K562 (cell line): ENCODE data around the gene IKBKE. TPM values are rescaled to one million over a fixed set of nuclear protein-coding genes. Genes with fewer than 3 reads are reported as not detected.

Experiments
- ATAC-seq: fragments of 200-7000 bp; cut with Tn5 transposase; 3 replicates; pipeline ENCODE4 v1.9.1; 2020; ENCODE audit warnings: moderate library complexity
- BruUV-seq: library from RNA; stranded (reverse); fragments of 400-500 nt; replicated peaks from 2 replicates; lab custom pipeline; 2021; lab: Mats Ljungman, UMichigan
- CTCF ChIA-PET: fragments of 300-600 bp; formaldehyde crosslinking; extraction: SDS; loops from one replicate; lab custom pipeline; 2021; ENCODE audit warnings: low intra/inter-chr PET ratio; lab: Yijun Ruan, JAX
- POLR2A ChIA-PET: fragments of 300-600, 350-650 bp; sonication (Branson Sonifier 250); formaldehyde crosslinking; extraction: SDS; loops from one replicate; lab custom pipeline; 2021; ENCODE audit warnings: antibody characterized with exemption, inconsistent platforms; lab: Yijun Ruan, JAX
- DNase-seq, 4 experiments: peaks; one replicate each; pipeline versions ENCODE4 v3.0.0 to v3.0.0-alpha.2; 2011 to 2018; ENCODE audit warnings: low spot score in 3 of 4, mixed read lengths in 3 of 4; ENCODE audit errors: extremely low read depth in 1 of 4
- FAIRE-seq: peaks from 2 replicates; lab custom pipeline; 2011; peaks lifted over from hg19 to GRCh38; lab: Jason Lieb, UNC
- H2AFZ ChIP-seq: 2 replicates; pipeline ENCODE4 v1.6.0; 2011; ENCODE audit warnings: low read depth, low read length, control low read depth, inconsistent platforms
- H3K27ac ChIP-seq: fragments of 200-600 bp; 3 replicates; pipeline ENCODE4 v1.8.0; 2011; ENCODE audit warnings: low read depth, mild to moderate bottlenecking, control low read depth, inconsistent platforms, low read length, moderate library complexity, mixed read lengths; ENCODE audit errors: extremely low read depth
- H3K27me3 ChIP-seq, 2 experiments: fragments of 300-600 bp in 1 of 2; 2 replicates in 1 of 2; 3 replicates in 1 of 2; pipeline versions ENCODE4 v1.6.0 to v1.8.0; 2011; ENCODE audit warnings: inconsistent platforms in 2 of 2, low read length in 2 of 2, mild to moderate bottlenecking in 1 of 2, mixed read lengths in 1 of 2, moderate library complexity in 1 of 2; ENCODE audit not compliant: control insufficient read depth in 2 of 2, insufficient read depth in 2 of 2
- H3K36me3 ChIP-seq: fragments of 300-600 bp; 3 replicates; pipeline ENCODE4 v1.8.0; 2011; ENCODE audit warnings: mild to moderate bottlenecking, low read length, inconsistent platforms; ENCODE audit not compliant: control insufficient read depth, insufficient read depth
- H3K4me1 ChIP-seq, 2 experiments: fragments of 200-600 bp in 1 of 2; replicated peaks in 1 of 2; 2 replicates in 1 of 2; 3 replicates in 1 of 2; pipeline versions ENCODE4 v1.5.1 to v1.8.0; 2011; ENCODE audit warnings: inconsistent platforms in 2 of 2, low read length in 2 of 2, mild to moderate bottlenecking in 1 of 2, mixed read lengths in 1 of 2, moderate library complexity in 1 of 2; ENCODE audit not compliant: control insufficient read depth in 2 of 2, insufficient read depth in 2 of 2
- H3K4me2 ChIP-seq: 2 replicates; pipeline ENCODE4 v1.6.1; 2011; ENCODE audit warnings: low read length, control low read depth, inconsistent platforms, mixed read lengths; ENCODE audit not compliant: insufficient read depth
- H3K4me3 ChIP-seq: fragments of 200-600 bp; sonication (generic), shearing (Covaris generic); 2 replicates; pipeline ENCODE4 v1.5.1; 2016; ENCODE audit warnings: control low read depth, inconsistent platforms
- H3K79me2 ChIP-seq: fragments of 200-600 bp; 3 replicates; pipeline ENCODE4 v1.8.0; 2011; ENCODE audit warnings: low read length, inconsistent platforms; ENCODE audit not compliant: control insufficient read depth, insufficient read depth
- H3K9ac ChIP-seq, 2 experiments: 2 replicates each; pipeline versions ENCODE4 v1.6.0 to v1.6.1; 2011; ENCODE audit warnings: low read depth in 2 of 2, low read length in 2 of 2, control low read depth in 1 of 2, inconsistent platforms in 1 of 2, mild to moderate bottlenecking in 1 of 2, mixed read lengths in 1 of 2; ENCODE audit not compliant: insufficient read depth in 1 of 2
- H3K9me1 ChIP-seq: one replicate; pipeline ENCODE4 v1.6.0; 2011; ENCODE audit warnings: inconsistent platforms, mild to moderate bottlenecking, low read length, moderate library complexity; ENCODE audit not compliant: control insufficient read depth, insufficient read depth
- H3K9me3 ChIP-seq: replicated peaks from 2 replicates; pipeline ENCODE4 v1.5.1; 2011; ENCODE audit warnings: low read depth, low read length, inconsistent platforms; ENCODE audit not compliant: control insufficient read depth, insufficient read depth
- H4K20me1 ChIP-seq: replicated peaks from 2 replicates; pipeline ENCODE4 v1.6.1; 2011; ENCODE audit warnings: low read length, inconsistent platforms, mixed read lengths; ENCODE audit not compliant: control insufficient read depth, insufficient read depth
- ARHGAP35 ChIP-seq: fragments of 450-650 bp; IDR thresholded peaks from 2 replicates; pipeline ENCODE4 v1.6.1; 2018; ENCODE audit not compliant: partially characterized antibody
- HMG20A ChIP-seq: fragments of 450-650 bp; formaldehyde crosslinking; conservative IDR thresholded peaks from 2 replicates; pipeline ENCODE4 v1.4.0; 2020; ENCODE audit warnings: mild to moderate bottlenecking, mixed read lengths
- KDM5B ChIP-seq: fragments of 200-600 bp; sonication (generic); IDR thresholded peaks from 2 replicates; pipeline ENCODE4 v1.6.1; 2012; ENCODE audit warnings: low read depth, mild to moderate bottlenecking, moderate library complexity, low read length, control low read depth, inconsistent platforms; ENCODE audit not compliant: insufficient replicate concordance
- NR2C1 ChIP-seq, 2 experiments: fragments of 450-650 bp; IDR thresholded peaks; 2 replicates each; pipeline ENCODE4 v1.6.1; 2017; ENCODE audit warnings: mild to moderate bottlenecking in 2 of 2, antibody characterized with exemption in 1 of 2, inconsistent platforms in 1 of 2, missing compliant biosample characterization in 1 of 2, missing genetic modification characterization in 1 of 2
- SOX6 ChIP-seq: fragments of 450-650 bp; IDR thresholded peaks from 2 replicates; pipeline ENCODE4 v1.6.1; 2014; ENCODE audit warnings: mild to moderate bottlenecking
- ZNF830 ChIP-seq: fragments of 250-450 bp; sonication (Bioruptor Pico); IDR thresholded peaks from 2 replicates; pipeline ENCODE4 v1.5.0; 2021; ENCODE audit warnings: mild to moderate bottlenecking
- WGBS: fragments of 100-300 bp; shearing (Covaris generic); methylation state at CpG from one replicate; pipeline ENCODE4 v1.1.6; 2016; ENCODE audit warnings: low coverage, mixed read lengths; ENCODE audit not compliant: insufficient coverage; ENCODE audit errors: missing lambda C conversion rate; 5-methylcytosine and 5-hydroxymethylcytosine counted together
- in situ Hi-C: fragments of 300-500 bp; cut with MboI; formaldehyde crosslinking; loops from 4 replicates; pipeline ENCODE4 v1.15.0; 2018; ENCODE audit warnings: inconsistent platforms, mixed read lengths
- intact Hi-C: fragments of 100-400 bp; cut with micrococcal nuclease; formaldehyde crosslinking; loops from 2 replicates; pipeline ENCODE4 v1.14.2; 2022
- polyA plus RNA-seq, 8 experiments: library from polyadenylated mRNA; depleted of rRNA in 4 of 8; stranded (reverse) in 5 of 8; unstranded in 3 of 8; fragments of >200 nt; fragmentation: Nextera tagmentation in 2 of 8; fragmentation: Illumina TruSeq in 1 of 8; extraction: Ambion mirVana in 2 of 8; extraction: Trizol in 1 of 8; gene quantifications; 2 replicates each; pipeline versions ENCODE4 v1.2.1 to v1.2.3, GENCODE V29; 2011 to 2014; ENCODE audit warnings: inconsistent platforms in 1 of 8, missing spikeins in 1 of 8
- total RNA-seq, 7 experiments: library from RNA; depleted of rRNA in 6 of 7; stranded (reverse); fragments of >200 nt in 6 of 7; fragmentation: Illumina TruSeq in 2 of 7; extraction: Trizol in 2 of 7; gene quantifications; 2 replicates each; pipeline versions ENCODE4 v1.2.1 to v1.2.3, GENCODE V29; 2011 to 2021; ENCODE audit warnings: low replicate concordance in 1 of 7

IKBKE gene
- total and polyA plus RNA-seq, 9 of the 15 experiments (the other 6 are each of a cell fraction or from before 2014, with no cell fraction given) = 2.3 to 9.0 (median 4.8) TPM

DNA sequence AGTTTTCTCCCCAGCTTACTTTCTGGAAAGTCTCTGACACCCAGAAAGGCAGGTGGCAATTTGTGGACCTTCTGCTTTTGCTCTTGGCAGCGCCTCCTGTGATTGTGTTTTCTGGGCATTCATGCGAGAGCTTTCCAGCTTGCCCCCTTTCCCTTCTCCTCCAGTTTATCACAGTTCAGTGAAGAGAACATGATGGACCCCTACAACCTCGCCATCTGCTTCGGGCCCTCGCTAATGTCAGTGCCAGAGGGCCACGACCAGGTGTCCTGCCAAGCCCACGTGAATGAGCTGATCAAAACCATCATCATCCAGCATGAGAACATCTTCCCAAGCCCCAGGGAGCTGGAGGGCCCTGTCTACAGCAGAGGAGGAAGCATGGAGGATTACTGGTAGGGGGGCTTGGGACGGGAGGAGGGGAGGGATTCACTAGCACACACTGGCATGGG, 24.3 kb upstream of the IKBKE start:
- intact Hi-C loops = no loop called here
- no peak for FAIRE-seq
- CTCF ChIA-PET = no interaction called here
- WGBS = 60% methylated on average over 6 of the region's 8 CpGs
- ATAC-seq = no peak
- 0 out of 2 replicates have a peak, but pooled peaks cover 3% of the 10 kb centered on the region for H4K20me1 ChIP-seq
- DNase-seq = no peak
- peaks cover 0 to 2% of the 10 kb centered on the region in 2 experiments; a peak in 1 of 5 replicates for H3K4me1 ChIP-seq
- TF ChIP-seq SOX6 (no peak), NR2C1 (IDR thresholded peaks at IDR 0.05) (no peak), NR2C1 (tag; IDR thresholded peaks at IDR 0.05) (no peak), ZNF830 (CRISPR knock-in tag) (no peak), KDM5B (no peak), ARHGAP35 (no peak), HMG20A (CRISPR knock-in tag) (no peak)
- BruUV-seq = no TSS peak
- in situ Hi-C loops = no loop called here
- no peak overlapping the region for H3K4me2 ChIP-seq
- peaks cover 16% of the 10 kb centered on the region; the same call in 2 of the 3 replicates for H3K36me3 ChIP-seq
- POLR2A ChIA-PET = interaction anchor here (0.6 to 2.9 kb wide), 6 partner anchors 9 to 1162 kb away, joined by 3 to 10 read pairs (median 3); no protein-coding TSS in a partner anchor
- H3K9ac ChIP-seq = no peak overlapping the region
- no peaks in the 10 kb centered on the region for H3K27me3 ChIP-seq
- H2AFZ ChIP-seq = no peak overlapping the region
- no peak overlapping the region for H3K27ac ChIP-seq
- H3K79me2 ChIP-seq = no peaks in the 10 kb centered on the region
- no peaks in the 10 kb centered on the region for H3K9me3 ChIP-seq
- no peak overlapping the region for H3K4me3 ChIP-seq
- no peaks in the 10 kb centered on the region for H3K9me1 ChIP-seq
